IMR-90 (cell line): ENCODE data around the gene VTCN1. TPM values are rescaled to one million over a fixed set of nuclear protein-coding genes. Genes with fewer than 3 reads are reported as not detected.

Source experiments
- ATAC-seq: fragments of 200-7000 bp; cut with Tn5 transposase; 2 replicates; pipeline ENCODE4 v1.9.1; 2020; ENCODE audit warnings: low read depth, mild to moderate bottlenecking, moderate library complexity
- BruUV-seq: library from RNA; stranded (reverse); fragments of 400-500 nt; replicated peaks from 2 replicates; lab custom pipeline; 2021; lab: Mats Ljungman, UMichigan
- CTCF ChIA-PET: fragments of 300-600 bp; formaldehyde crosslinking; extraction: SDS; loops from one replicate; lab custom pipeline; 2021; ENCODE audit warnings: antibody characterized with exemption; lab: Yijun Ruan, JAX
- POLR2A ChIA-PET: fragments of 300-600 bp; sonication (Branson Sonifier 250); formaldehyde crosslinking; loops from one replicate; lab custom pipeline; 2022; ENCODE audit warnings: antibody characterized with exemption; ENCODE audit not compliant: unreplicated experiment; lab: Charles Lee
- DNase-seq: peaks from one replicate; pipeline ENCODE4 v3.0.0; 2013
- H2AFZ ChIP-seq: replicated peaks from 2 replicates; pipeline ENCODE3; 2013; ENCODE audit warnings: low read length, mild to moderate bottlenecking; ENCODE audit not compliant: poor library complexity
- H2AK5ac ChIP-seq: 2 replicates; pipeline ENCODE4 v1.6.1; 2013; ENCODE audit warnings: low read depth, low read length, inconsistent platforms
- H2AK9ac ChIP-seq: replicated peaks from 2 replicates; pipeline ENCODE3; 2013; ENCODE audit warnings: mild to moderate bottlenecking, low read depth, low read length, moderate library complexity; ENCODE audit not compliant: poor library complexity
- H2BK120ac ChIP-seq: 2 replicates; pipeline ENCODE4 v1.6.1; 2013; ENCODE audit warnings: low read depth, low read length, inconsistent platforms
- H2BK15ac ChIP-seq: 3 replicates; pipeline ENCODE4 v1.6.1; 2013; ENCODE audit warnings: low read depth, low read length, inconsistent platforms
- H2BK20ac ChIP-seq: 2 replicates; pipeline ENCODE4 v1.6.1; 2013; ENCODE audit warnings: low read depth, mild to moderate bottlenecking, inconsistent platforms, low read length, moderate library complexity
- H2BK5ac ChIP-seq: 2 replicates; pipeline ENCODE4 v1.6.1; 2013; ENCODE audit warnings: mild to moderate bottlenecking, low read depth, low read length, inconsistent platforms; ENCODE audit not compliant: poor library complexity, severe bottlenecking
- H3K14ac ChIP-seq: replicated peaks from 2 replicates; pipeline ENCODE4 v1.6.1; 2013; ENCODE audit warnings: low read depth, low read length, inconsistent platforms
- H3K18ac ChIP-seq: 2 replicates; pipeline ENCODE4 v1.6.1; 2013; ENCODE audit warnings: low read depth, low read length, control low read depth
- H3K23ac ChIP-seq: 2 replicates; pipeline ENCODE4 v1.6.1; 2013; ENCODE audit warnings: low read depth, low read length, inconsistent platforms
- H3K27ac ChIP-seq: 2 replicates; pipeline ENCODE4 v1.5.1; 2013; ENCODE audit warnings: mild to moderate bottlenecking, control low read depth, low read length; ENCODE audit not compliant: insufficient read depth
- H3K27me3 ChIP-seq: 2 replicates; pipeline ENCODE4 v1.6.1; 2013; ENCODE audit warnings: low read length; ENCODE audit not compliant: control insufficient read depth, insufficient read depth
- H3K36me3 ChIP-seq: 2 replicates; pipeline ENCODE4 v1.6.1; 2013; ENCODE audit warnings: low read length, mixed read lengths; ENCODE audit not compliant: control insufficient read depth, insufficient read depth
- H3K4ac ChIP-seq: 2 replicates; pipeline ENCODE4 v1.6.1; 2013; ENCODE audit warnings: low read depth, low read length, inconsistent platforms
- H3K4me1 ChIP-seq: 2 replicates; pipeline ENCODE4 v1.6.1; 2013; ENCODE audit warnings: low read length, mixed read lengths; ENCODE audit not compliant: control insufficient read depth, insufficient read depth
- H3K4me2 ChIP-seq: 2 replicates; pipeline ENCODE4 v1.6.1; 2013; ENCODE audit warnings: low read depth, mild to moderate bottlenecking, control low read depth, low read length, moderate library complexity
- H3K4me3 ChIP-seq: 2 replicates; pipeline ENCODE4 v1.5.1; 2013; ENCODE audit warnings: low read depth, mild to moderate bottlenecking, control low read depth, low read length, moderate library complexity; ENCODE audit not compliant: insufficient read depth
- H3K56ac ChIP-seq: 2 replicates; pipeline ENCODE4 v1.6.1; 2013; ENCODE audit warnings: low read length, inconsistent platforms; ENCODE audit not compliant: insufficient read depth; ENCODE audit errors: extremely low read depth
- H3K79me1 ChIP-seq, 2 experiments: 2 replicates each; pipeline ENCODE4 v1.6.1; 2013; ENCODE audit warnings: low read length in 2 of 2, inconsistent platforms in 1 of 2, low read depth in 1 of 2
- H3K9ac ChIP-seq: 2 replicates; pipeline ENCODE4 v1.6.1; 2013; ENCODE audit warnings: low read depth, low read length, control low read depth
- H3K9me1 ChIP-seq: 2 replicates; pipeline ENCODE4 v1.6.1; 2013; ENCODE audit warnings: low read length, inconsistent platforms; ENCODE audit not compliant: insufficient read depth
- H3K9me3 ChIP-seq: 2 replicates; pipeline ENCODE4 v1.6.1; 2013; ENCODE audit warnings: low read length; ENCODE audit not compliant: control insufficient read depth, insufficient read depth
- H4K20me1 ChIP-seq: 2 replicates; pipeline ENCODE4 v1.6.1; 2013; ENCODE audit warnings: low read length, inconsistent platforms; ENCODE audit not compliant: insufficient read depth
- H4K5ac ChIP-seq: 2 replicates; pipeline ENCODE4 v1.6.1; 2013; ENCODE audit warnings: mild to moderate bottlenecking, low read depth, low read length, control low read depth
- H4K8ac ChIP-seq, 2 experiments: 2 replicates each; pipeline ENCODE4 v1.6.1; 2013; ENCODE audit warnings: low read depth in 2 of 2, low read length in 2 of 2, control low read depth in 1 of 2, inconsistent platforms in 1 of 2
- H4K91ac ChIP-seq: 2 replicates; pipeline ENCODE4 v1.6.1; 2013; ENCODE audit warnings: low read depth, low read length, inconsistent platforms; ENCODE audit not compliant: insufficient read depth
- CEBPB ChIP-seq: IDR thresholded peaks from 2 replicates; pipeline ENCODE4 v1.6.1; 2012; ENCODE audit warnings: low read depth, low read length, improper control_type of control experiment
- CHD1 ChIP-seq: IDR thresholded peaks from 2 replicates; pipeline ENCODE4 v1.6.1; 2012; ENCODE audit warnings: low read depth, low read length, improper control_type of control experiment
- CTCF ChIP-seq: conservative IDR thresholded peaks from 2 replicates; pipeline ENCODE4 v1.5.1; 2012; ENCODE audit warnings: mild to moderate bottlenecking, low read depth, low read length, improper control_type of control experiment
- ELK1 ChIP-seq: fragments of 150-350 bp; IDR thresholded peaks from 2 replicates; pipeline ENCODE4 v1.6.1; 2016; ENCODE audit warnings: low read depth, mild to moderate bottlenecking, low read length, moderate library complexity, borderline replicate concordance
- FOS ChIP-seq: fragments of 150-350 bp; IDR thresholded peaks from 2 replicates; pipeline ENCODE4 v1.6.1; 2016; ENCODE audit warnings: low read depth, low read length
- MAFK ChIP-seq: IDR thresholded peaks from 2 replicates; pipeline ENCODE4 v1.6.1; 2012; ENCODE audit warnings: low read depth, low read length, improper control_type of control experiment
- NFE2L2 ChIP-seq: fragments of 150-350 bp; IDR thresholded peaks from 2 replicates; pipeline ENCODE4 v1.6.1; 2016; ENCODE audit warnings: low read depth, mild to moderate bottlenecking, low read length
- POLR2A ChIP-seq: IDR thresholded peaks from 2 replicates; pipeline ENCODE4 v1.6.1; 2012; ENCODE audit warnings: mild to moderate bottlenecking, low read depth, low read length
- RAD21 ChIP-seq: IDR thresholded peaks from 2 replicates; pipeline ENCODE4 v1.6.1; 2012; ENCODE audit warnings: low read length, improper control_type of control experiment
- RCOR1 ChIP-seq: IDR thresholded peaks from 2 replicates; pipeline ENCODE4 v1.6.1; 2012; ENCODE audit warnings: mild to moderate bottlenecking, low read length, improper control_type of control experiment; ENCODE audit not compliant: insufficient replicate concordance
- RFX5 ChIP-seq: IDR thresholded peaks from 2 replicates; pipeline ENCODE4 v1.8.0; 2012; ENCODE audit warnings: low read depth, mild to moderate bottlenecking, low read length, moderate library complexity
- SMC3 ChIP-seq: fragments of 150-350 bp; IDR thresholded peaks from 2 replicates; pipeline ENCODE4 v1.6.1; 2016; ENCODE audit warnings: low read depth, mild to moderate bottlenecking, antibody characterized with exemption, low read length, moderate library complexity
- WGBS, 2 experiments: methylation state at CpG; one replicate each; pipeline versions ENCODE4 v1.1.5 to v1.1.7; 2013; ENCODE audit warnings: missing lambda C conversion rate in 2 of 2; ENCODE audit not compliant: insufficient read length in 1 of 2; ENCODE audit errors: extremely low coverage in 2 of 2; 5-methylcytosine and 5-hydroxymethylcytosine counted together
- dilution Hi-C: fragments of 300-500 bp; cut with HindIII; formaldehyde crosslinking; loops from one replicate; pipeline ENCODE4 v1.14.3; 2018; ENCODE audit warnings: low sequenced_read_pairs; ENCODE audit not compliant: unreplicated experiment
- in situ Hi-C: fragments of 300-500 bp; cut with MboI; formaldehyde crosslinking; loops from 3 replicates; pipeline ENCODE4 v1.14.3; 2019; ENCODE audit warnings: low sequenced_read_pairs, inconsistent platforms, mixed read lengths
- intact Hi-C: fragments of 100-400 bp; cut with micrococcal nuclease; formaldehyde crosslinking; loops from 2 replicates; pipeline ENCODE4 v1.10.0; 2022
- polyA plus RNA-seq, 3 experiments: library from polyadenylated mRNA; depleted of rRNA; stranded (reverse); fragments of >200 nt; gene quantifications; 2 replicates each; pipeline ENCODE4 v1.2.3, GENCODE V29; 2012; ENCODE audit warnings: low replicate concordance in 1 of 3
- total RNA-seq: library from RNA; depleted of rRNA; stranded (reverse); fragments of >200 nt; gene quantifications from 2 replicates; pipeline ENCODE4 v1.2.3, GENCODE V29; 2012
- TF ChIP-seq, protein P1 (sequence below): fragments of 150-350 bp; IDR thresholded peaks from 2 replicates; pipeline ENCODE4 v1.6.1; 2017; ENCODE audit warnings: mild to moderate bottlenecking, antibody characterized with exemption, low read length, low read depth

Gene VTCN1
- total and polyA plus RNA-seq, 2 of the 4 experiments (the other 2 are of a cell fraction), result not detected

- dilution Hi-C loops (no loop called here), intact Hi-C loops (no loop called here), in situ Hi-C loops (no loop called here)
- Histone ChIP-seq H3K56ac (no peak overlapping the region), H3K14ac (no peak overlapping the region), H3K4me2 (no peak overlapping the region), H2AK9ac (no peak overlapping the region), H3K4me3 (no peak overlapping the region), H3K4me1 (no peaks in the 10 kb centered on the region), H2BK120ac (no peak overlapping the region), H4K20me1 (no peaks in the 10 kb centered on the region), H3K23ac (no peak overlapping the region), H4K5ac (no peak overlapping the region), H2BK20ac (no peak overlapping the region), H4K91ac (no peak overlapping the region), H3K4ac (no peak overlapping the region), H3K9ac (no peak overlapping the region), H3K9me1 (no peaks in the 10 kb centered on the region; the same call in 1 of the 2 replicates), H3K18ac (no peak overlapping the region), H3K79me1 (no peaks in the 10 kb centered on the region), H2AFZ (no peak overlapping the region), H3K36me3 (no peaks in the 10 kb centered on the region), H2BK15ac (no peak overlapping the region), H2BK5ac (no peak overlapping the region), H4K8ac (no peak overlapping the region), H2AK5ac (no peak overlapping the region), H3K27me3 (no peaks in the 10 kb centered on the region), H3K9me3 (no peaks in the 10 kb centered on the region), H3K27ac (no peak overlapping the region)
- DNase-seq (no peak), ATAC-seq (no peak)
- CTCF ChIA-PET, result no interaction called here
- WGBS, 2 experiments, result no CpG with 5 or more reads among the region's 2 CpGs
- TF ChIP-seq CEBPB (no peak), SMC3 (no peak), CTCF (no peak), RCOR1 (no peak), FOS (no peak), POLR2A (no peak), CHD1 (no peak), RAD21 (no peak), ELK1 (no peak), MAFK (no peak), NFE2L2 (no peak), RFX5 (no peak)
- TF ChIP-seq, protein P1, sequence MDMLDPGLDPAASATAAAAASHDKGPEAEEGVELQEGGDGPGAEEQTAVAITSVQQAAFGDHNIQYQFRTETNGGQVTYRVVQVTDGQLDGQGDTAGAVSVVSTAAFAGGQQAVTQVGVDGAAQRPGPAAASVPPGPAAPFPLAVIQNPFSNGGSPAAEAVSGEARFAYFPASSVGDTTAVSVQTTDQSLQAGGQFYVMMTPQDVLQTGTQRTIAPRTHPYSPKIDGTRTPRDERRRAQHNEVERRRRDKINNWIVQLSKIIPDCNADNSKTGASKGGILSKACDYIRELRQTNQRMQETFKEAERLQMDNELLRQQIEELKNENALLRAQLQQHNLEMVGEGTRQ, result no peak
- BruUV-seq, result no TSS peak
- POLR2A ChIA-PET, result no interaction called here
Measured at GRCh38 chr1:117135329-117135728, 75.4 kb downstream of the VTCN1 start.
